Measurements from ENCODE around the gene KCP. TPM values are rescaled to one million over a fixed set of nuclear protein-coding genes. Genes with fewer than 3 reads are reported as not detected.

Gene KCP
- total RNA-seq, 4 donors from 2014 or later, result 0.46 to 3.3 (median 1.2) TPM

DNA sequence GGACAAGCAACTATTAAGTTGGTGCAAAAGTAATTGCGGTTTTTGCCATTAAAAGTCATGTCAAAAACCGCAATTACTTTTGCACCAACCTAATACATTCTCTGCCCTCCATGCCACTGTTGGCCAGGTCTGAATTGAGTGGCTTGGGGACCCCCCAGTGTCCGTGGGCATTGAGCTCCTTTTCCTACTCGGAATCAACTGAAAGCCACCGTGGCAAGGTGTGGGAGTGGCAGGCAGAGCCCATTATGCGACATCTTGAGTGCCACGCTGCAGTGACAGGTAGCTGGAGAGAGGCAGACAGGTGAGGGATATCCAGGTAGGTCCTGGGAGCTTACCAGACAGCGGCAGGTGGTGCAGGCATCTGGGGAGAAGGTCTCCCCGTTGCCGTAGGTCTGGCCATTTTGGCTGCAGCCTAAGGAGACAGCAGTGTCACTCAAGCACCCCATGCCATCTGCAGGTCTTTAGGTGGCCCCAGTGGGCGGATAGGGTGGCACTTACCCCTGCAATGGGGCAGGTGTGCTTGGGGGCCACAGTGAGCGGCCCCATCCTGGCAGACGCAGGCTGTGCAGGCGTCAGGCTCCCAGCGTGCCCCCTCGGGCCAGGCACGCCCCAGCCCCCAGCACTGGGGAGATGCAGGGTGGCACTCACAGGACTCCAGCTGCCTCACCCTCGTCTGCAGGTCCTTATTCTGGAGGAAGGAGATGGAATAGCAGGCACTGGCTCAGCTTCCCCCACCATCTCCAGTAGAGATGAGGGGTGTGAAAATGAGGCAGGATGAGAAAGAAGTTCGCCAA is 3.5 kb downstream of the KCP start:
- TF ChIP-seq CTCF (IDR thresholded peaks at IDR 0.05), result no peak
- ATAC-seq (ENCODE audit: low FRiP score), result no peak
- peak; percentile 14 for DNase-seq (ENCODE audit: low spot score)

- peak; percentile 5 for DNase-seq (ENCODE audit: low spot score)
- no peak for TF ChIP-seq CTCF (IDR thresholded peaks at IDR 0.05)
Observed at GRCh38 chr7:128906001-128906765, 4.3 kb downstream of the KCP start.

GRCh38 chr7:128904381-128905197 is 5.9 kb downstream of the KCP start:
- DNase-seq (ENCODE audit: low spot score) (no peak), ATAC-seq (ENCODE audit: low FRiP score) (no peak)
- no peak for TF ChIP-seq CTCF (IDR thresholded peaks at IDR 0.05)

More at GRCh38 chr7:128906001-128906765, 4.3 kb downstream of the KCP start:
- no peak for ATAC-seq (ENCODE audit: low FRiP score)

DNA sequence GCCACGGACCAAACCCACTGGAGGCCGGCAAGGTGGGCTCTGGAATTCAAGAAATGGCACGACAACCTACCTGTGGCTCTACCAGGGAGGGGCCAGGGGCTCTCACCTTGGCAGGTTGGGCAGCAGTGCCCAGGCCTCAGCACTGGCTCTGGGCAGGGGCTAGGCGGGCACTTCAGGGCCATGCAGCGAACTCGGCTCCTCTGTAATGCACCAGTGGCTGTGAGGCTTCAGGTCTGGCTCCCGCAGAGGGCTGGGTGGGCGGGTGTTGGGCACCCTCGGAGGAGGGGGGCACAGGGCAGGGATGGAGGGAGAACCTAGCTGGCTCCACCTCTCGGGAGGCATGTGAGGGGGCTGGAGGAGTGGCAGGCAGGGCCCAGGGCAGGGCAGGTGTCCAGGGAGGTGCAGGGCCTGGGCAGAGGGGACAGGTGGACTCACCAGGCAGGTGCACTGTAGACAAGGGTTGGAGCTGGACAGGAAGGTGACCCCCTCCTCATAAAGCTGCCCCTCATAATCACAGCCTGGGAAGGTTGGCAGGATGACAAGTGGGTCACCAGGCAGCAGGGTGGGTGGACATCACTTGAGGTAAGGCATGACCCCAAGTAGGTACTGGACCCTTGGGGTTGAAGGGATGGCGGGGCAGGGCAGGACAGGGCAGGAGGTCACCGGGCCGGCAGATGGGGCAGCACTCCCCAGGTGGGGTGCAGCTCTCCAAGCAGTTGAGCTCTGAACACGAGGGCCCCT is 6.7 kb downstream of the KCP start:
- DNase-seq (ENCODE audit: low spot score) (no peak), ATAC-seq (ENCODE audit: low FRiP score) (peak; percentile 17)
- TF ChIP-seq CTCF (IDR thresholded peaks at IDR 0.05), result no peak

DNA sequence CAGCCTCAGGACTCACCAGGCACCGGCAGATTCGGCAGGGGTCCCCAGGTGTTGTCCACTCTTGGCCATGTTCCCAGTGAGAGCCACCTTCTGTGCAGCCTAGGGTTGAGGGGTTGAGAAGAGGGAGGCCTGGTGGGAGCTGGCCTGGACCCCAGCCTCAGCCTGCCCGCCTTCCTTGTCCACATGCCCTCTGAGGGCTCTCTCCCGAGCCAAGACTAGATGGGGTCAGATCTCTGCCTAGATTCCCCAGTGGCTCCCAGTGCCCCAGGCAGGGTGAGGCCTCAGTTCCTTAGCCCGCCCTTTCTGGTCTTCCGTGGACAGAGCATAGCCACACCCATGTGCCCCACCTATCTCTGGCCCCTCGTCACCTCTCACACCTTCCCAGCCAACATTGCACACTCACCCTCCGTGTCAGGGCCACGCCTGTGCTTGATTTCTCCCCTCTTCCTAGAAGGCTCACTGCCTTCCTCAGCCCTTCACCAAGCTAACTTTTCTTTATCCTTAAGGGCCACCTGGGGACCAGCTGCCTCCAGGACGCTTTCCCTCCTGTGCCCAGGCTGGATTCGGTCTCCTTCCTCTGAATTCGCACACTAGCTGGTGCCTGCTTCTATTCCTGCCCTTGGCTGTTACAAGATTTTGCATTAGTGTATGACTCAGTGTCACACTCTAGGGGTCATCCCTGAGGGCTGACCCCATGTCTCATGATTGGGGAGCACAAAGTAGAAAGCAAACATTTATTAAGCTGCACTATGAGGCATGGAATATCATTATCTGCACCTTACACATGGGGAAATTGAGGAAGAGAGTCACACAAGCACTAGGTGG is 7.5 kb downstream of the KCP start:
- TF ChIP-seq CTCF (IDR thresholded peaks at IDR 0.05), result no peak
- ATAC-seq (ENCODE audit: low FRiP score), result no peak
- DNase-seq (ENCODE audit: low spot score), result no peak

Data from omental fat pad (tissue), 4 donors.